Right ventricle myocardium inferior (tissue), 1 donor: ENCODE measurements around the gene CCSER2. TPM values are rescaled to one million over a fixed set of nuclear protein-coding genes. Genes with fewer than 3 reads are reported as not detected.
"Not testable (repeated sequence)": the region's sequence is repeated elsewhere in the genome, so short reads cannot be mapped to it uniquely, and the experiment has no call there.

Source experiments
- ATAC-seq: fragments of 200-7000 bp; cut with Tn5 transposase; one replicate; pipeline ENCODE4 v1.9.1; 2020; ENCODE audit warnings: mild to moderate bottlenecking, moderate library complexity
- DNase-seq: peaks from one replicate; pipeline ENCODE4 v3.0.0; 2021; ENCODE audit errors: missing footprints
- intact Hi-C: fragments of 100-400 bp; cut with DNase I; formaldehyde crosslinking; loops from one replicate; pipeline ENCODE4 v1.11.0; 2022
- total RNA-seq: library from RNA; stranded (reverse); fragmentation: NEBNext Ultra II Directional; extraction: Animal tissue kit (Norgen Biotek cat#: 25700); gene quantifications from one replicate; pipeline ENCODE4 v1.2.1, GENCODE V29; 2021
- donor health status: DM: no; HTN: yes; CAD: no; lungs with severe emphysema.

Gene CCSER2
- total RNA-seq, 1 donor from 2014 or later, result 163 TPM

DNA sequence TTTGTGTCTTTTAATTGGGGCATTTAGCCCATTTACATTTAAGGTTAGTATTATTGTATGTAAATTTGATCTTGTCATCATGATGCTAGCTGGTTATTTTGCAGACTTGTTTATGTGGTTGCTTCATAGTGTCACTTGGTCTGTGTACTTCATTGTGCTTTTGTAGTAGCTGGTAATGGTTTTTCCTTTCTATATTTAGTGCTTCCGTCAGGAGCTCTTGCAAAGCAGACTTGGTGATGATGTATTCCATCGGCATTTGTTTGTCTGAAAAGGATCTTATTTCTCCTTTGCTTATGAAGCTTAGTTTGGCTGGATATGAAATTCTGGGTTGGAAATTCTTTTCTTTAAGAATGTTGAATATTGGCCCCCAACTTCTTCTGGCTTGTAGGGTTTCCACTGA, 85.7 kb downstream of the CCSER2 start:
- ATAC-seq, DNase-seq, intact Hi-C loops: not testable (repeated sequence)

DNA sequence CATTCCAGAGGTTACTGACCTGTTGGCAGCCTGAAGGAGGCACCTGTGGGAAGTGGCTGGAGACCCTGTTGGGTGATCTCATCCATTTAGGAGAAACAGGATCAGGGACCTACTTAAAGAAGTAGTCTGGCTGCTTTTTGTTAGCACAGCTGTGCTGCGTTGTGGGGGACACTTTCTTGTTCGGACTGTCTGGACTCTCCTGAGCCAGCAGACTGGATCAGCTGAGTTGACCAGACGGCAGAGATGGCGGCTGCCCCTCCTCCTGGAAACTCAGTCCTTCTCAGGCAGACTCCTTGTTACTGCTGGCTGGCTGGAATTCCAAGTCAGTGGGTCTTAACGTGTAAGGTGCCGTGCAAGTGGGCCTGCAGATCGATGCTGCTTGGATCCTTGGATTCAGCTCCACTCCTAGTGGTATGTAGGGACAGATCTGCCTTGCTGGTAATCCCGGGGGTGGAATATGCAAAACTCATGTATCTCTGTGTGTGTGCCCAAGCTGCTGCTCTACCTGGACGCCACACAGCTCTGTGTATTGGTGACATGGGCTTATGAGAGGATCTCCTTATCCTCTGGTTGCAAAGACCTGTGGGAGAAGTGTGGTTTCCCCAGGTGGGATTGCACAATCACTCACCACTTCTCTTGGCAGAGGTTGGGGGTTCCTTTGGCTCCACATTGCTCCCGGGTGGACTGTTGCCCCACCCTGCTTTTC, 87.3 kb downstream of the CCSER2 start:
- intact Hi-C loops, result no loop called here
- DNase-seq (no peak), ATAC-seq (peak; percentile 48)

DNA sequence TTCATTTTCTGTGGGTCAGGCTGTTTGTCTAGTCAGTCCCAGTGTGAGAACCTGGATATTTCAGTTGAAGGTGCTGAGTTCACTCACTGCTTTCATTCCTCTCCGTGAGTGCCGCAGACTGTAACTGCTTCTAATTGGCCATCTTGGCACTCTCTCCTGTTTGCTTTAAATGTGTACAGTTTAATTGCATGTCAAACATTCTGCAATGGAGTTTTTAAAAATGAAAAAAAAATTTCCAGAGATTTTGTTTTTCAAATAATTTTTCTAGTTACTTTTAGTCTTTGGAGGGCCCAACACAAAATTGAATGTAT, 87.8 kb downstream of the CCSER2 start:
- ATAC-seq, result no peak
- DNase-seq, result no peak
- intact Hi-C loops, result no loop called here

DNA sequence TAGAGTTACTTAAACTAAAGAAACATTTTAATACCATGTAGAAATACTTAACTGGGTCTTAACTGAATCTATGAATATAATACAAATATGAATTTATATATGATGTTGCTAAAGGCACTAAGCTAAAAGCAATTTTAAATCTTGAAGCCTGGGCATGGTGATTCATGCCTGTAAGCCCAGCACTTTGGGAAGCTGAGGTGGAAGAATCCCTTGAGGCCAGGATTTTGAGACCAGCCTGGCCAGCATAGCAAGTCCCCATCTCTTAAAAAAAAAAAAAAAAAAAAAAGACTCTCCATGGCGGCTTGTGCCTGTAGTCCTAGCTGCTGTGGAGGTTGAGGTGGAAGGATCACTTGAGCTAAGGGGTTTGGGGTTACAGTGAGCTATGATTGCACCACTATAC, 95.3 kb downstream of the CCSER2 start:
- intact Hi-C loops, result no loop called here
- DNase-seq, result no peak
- ATAC-seq, result no peak

GRCh38 chr10:84424731-84425167, 96.4 kb downstream of the CCSER2 start:
- intact Hi-C loops, result no loop called here
- ATAC-seq, result peak; percentile 99
- DNase-seq, result peak; percentile 87

DNA sequence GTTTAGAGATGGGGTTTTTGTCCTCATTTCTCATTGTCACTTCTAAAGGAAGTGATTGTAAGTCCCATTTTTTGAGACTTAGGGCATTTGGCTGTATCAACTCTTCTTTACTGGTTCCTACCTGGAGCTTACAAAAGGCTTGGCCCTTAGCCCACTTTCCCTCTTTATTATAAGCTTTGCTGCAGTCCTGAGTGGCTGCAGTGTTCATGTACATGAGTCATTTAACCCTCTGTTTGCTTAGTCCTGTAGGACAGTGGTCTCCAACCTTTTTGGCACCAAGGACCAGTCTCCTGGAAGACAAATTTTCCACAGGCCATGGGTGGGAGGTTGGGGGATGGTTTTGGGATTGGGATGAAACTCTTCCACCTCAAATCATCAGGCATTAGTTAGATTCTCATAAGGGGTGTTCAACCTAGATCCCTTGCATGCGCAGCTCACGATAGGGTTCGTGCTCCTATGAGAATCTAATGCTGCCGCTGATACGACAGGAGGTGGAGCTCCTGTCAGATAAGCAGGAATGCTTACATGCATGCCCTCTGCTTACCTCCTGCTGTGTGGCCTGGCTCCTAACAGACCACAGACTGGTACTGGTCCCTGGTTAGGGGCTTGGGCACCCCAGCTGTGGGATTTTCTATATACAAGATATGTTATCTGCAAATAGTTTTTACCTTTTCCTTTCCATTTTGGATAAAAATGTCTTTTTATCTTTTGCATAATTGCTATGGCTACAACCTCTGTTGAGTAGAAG, 99.7 kb downstream of the CCSER2 start:
- no peak for ATAC-seq
- peak; percentile 61 for DNase-seq
- intact Hi-C loops, result no loop called here

DNA sequence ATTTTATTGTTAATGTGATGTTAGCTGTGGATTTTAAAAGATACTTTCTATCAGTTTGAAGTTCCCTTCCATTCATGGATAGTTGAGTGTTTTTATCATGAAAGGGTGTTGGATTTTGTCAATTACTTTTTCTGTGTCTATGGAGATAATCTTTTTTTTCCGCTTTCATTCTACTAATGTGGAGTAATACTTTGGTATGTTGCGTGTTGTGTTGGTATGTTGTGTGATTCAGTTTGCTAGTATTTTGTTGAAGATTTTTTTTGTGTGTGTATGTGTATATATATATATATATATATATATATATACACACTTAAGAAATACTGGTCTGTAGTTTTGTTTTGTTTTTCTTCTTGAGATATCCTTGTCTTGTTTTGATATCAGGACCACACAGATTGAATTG, 100.3 kb downstream of the CCSER2 start:
- DNase-seq (no peak), ATAC-seq (no peak)
- intact Hi-C loops, result no loop called here

GRCh38 chr10:84429926-84430520, 101.6 kb downstream of the CCSER2 start:
- ATAC-seq, result peak; percentile 52
- peak; percentile 67 for DNase-seq
- intact Hi-C loops, result no loop called here

GRCh38 chr10:84432891-84433290, 104.5 kb downstream of the CCSER2 start:
- no peak for DNase-seq
- intact Hi-C loops, result no loop called here

GRCh38 chr10:84440781-84441180, 112.4 kb downstream of the CCSER2 start:
- intact Hi-C loops, result no loop called here
- ATAC-seq, result no peak
- DNase-seq, result no peak

More at GRCh38 chr10:84432891-84433290, 104.5 kb downstream of the CCSER2 start:
- no peak for ATAC-seq

DNA sequence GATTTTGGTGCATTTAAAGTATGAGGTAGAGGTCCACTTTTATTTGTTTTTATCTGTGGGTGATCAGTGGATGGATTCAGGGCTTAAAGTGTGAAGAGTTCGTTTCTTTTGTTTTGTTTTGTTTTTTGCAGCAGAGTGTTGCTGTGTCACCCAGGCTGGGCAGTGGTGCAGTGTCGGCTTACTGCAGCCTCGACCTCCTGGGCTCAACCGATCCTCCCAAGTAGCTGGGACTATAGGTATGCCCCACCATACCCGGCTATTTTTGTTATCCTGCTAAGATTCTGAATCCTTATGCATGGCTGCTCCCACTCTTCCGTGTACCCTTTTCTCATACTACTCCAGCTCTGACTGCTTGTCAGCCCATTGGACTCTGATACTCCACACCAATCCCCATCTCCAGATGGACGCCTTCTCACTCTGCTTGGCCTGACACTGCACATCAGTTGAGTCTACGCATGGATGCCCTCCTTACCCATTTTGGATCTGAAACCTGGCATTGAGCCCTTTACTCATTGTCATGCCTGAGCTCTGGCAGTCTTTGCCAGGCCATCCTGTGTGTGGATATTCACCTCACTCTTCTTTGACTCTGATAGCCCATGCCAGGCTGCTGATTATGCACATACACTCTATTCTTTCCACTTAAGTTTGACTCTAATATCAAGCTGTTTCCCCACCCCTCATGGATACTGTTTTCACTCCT, 119.5 kb downstream of the CCSER2 start:
- intact Hi-C loops, result no loop called here
- ATAC-seq, result peak; percentile 89

DNA sequence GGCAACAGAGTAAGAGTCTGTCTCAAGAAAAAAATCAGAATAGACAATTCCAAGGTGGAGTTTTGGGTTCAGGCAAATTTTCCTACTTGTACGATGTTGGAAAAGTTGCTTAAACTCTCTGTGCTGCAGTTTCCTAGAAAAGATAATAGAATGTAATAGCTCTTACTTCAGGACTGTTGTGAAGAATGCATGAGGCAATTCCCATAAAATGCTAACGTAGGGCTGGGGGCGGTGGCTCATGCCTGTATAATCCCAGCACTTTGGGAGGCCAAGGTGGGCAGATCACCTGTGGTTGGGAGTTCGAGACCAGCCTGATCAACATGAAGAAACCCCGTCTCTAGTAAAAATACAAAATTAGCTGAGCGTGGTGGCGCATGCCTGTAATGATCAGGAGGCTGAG, 121.0 kb downstream of the CCSER2 start:
- intact Hi-C loops, ATAC-seq, DNase-seq: not testable (repeated sequence)

More for the DNA sequence above, 119.5 kb downstream of the CCSER2 start:
- DNase-seq, result no peak

- intact Hi-C loops, result no loop called here
- DNase-seq (no peak), ATAC-seq (no peak)
These were observed 123.6 kb downstream of the CCSER2 start for GRCh38 chr10:84452003-84452402.

DNA sequence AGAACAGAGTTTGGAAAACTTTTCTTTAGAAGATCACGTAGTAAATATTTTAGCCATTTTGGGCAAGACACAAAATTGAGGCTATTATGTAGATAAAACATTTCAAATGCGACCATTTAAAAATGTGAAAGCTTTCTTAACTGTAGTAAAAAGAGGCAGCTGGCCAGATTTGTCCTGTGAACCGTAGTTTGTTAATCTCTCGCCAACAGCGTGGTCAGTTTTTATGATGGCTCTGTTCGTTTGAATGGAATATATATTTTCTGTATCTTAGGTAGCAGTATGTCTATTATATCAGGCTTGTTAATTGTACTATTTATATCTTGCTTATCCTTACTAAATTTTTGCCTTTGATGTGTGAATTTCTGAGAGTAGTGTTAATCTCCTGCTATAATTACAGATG, 124.9 kb downstream of the CCSER2 start:
- intact Hi-C loops, result no loop called here
- no peak for DNase-seq
- ATAC-seq, result no peak

GRCh38 chr10:84456126-84456525, 127.7 kb downstream of the CCSER2 start:
- intact Hi-C loops, result no loop called here
- DNase-seq, result no peak
- no peak for ATAC-seq

DNA sequence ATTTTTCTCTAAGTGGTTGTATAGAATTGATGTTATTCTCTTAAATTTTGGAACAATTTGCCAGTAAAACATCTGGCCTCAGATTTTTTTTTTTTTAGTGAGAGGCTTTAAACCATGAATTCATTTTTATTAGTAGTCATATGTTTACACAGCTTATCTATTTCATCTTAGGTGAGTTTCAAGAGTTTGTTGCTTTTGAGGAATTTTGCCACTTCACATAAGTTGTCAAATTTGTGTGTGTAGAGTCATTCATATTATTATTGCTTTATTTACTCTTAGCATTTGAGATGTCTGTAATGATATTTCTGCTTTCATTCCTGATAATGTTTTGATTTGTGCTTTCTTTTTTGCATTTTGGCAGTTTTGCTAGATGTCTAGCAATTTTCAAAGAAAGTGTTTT, 132.1 kb downstream of the CCSER2 start:
- ATAC-seq, result no peak
- intact Hi-C loops, result no loop called here

DNA sequence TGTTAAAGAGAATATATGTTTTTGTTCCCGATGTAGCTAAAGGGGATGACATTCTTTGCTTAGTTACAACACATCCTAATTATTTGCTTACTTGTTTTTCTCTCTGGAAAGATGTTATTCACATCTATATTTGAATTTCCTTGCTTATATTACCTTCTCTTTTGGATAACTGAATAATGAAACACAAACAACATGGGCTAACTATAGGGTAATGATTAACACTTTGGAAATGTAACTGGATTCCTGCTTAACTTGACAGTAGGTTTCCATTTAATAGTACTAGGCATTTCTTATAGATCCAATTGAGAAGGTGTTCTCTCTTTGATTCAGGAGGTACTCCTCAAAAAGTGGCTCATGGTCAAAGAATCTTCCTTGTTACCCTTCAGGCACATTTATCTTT, 141.1 kb downstream of the CCSER2 start:
- intact Hi-C loops, result no loop called here
- no peak for DNase-seq
- ATAC-seq, result no peak

More for the DNA sequence above, 132.1 kb downstream of the CCSER2 start:
- DNase-seq, result no peak

DNA sequence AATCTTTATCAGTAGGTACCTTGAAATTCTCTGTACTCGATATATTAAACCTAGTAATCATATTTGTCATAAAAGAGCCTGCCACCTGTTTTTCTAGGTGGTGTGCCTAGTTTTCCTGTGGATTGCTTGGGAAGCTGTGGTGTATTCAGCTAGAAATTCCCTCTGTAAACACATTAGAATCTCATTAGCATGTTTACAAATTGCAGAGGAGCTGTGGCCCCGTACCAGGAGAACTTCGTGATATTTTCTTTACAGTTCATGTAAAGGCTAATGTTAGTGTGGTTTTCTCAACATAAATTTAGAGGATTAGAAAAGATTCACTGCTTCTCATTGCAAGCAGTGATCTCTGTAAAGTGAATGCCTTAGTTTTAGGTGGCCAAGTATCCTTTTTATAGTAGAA, 144.7 kb downstream of the CCSER2 start:
- ATAC-seq, result no peak
- intact Hi-C loops, result no loop called here
- no peak for DNase-seq

DNA sequence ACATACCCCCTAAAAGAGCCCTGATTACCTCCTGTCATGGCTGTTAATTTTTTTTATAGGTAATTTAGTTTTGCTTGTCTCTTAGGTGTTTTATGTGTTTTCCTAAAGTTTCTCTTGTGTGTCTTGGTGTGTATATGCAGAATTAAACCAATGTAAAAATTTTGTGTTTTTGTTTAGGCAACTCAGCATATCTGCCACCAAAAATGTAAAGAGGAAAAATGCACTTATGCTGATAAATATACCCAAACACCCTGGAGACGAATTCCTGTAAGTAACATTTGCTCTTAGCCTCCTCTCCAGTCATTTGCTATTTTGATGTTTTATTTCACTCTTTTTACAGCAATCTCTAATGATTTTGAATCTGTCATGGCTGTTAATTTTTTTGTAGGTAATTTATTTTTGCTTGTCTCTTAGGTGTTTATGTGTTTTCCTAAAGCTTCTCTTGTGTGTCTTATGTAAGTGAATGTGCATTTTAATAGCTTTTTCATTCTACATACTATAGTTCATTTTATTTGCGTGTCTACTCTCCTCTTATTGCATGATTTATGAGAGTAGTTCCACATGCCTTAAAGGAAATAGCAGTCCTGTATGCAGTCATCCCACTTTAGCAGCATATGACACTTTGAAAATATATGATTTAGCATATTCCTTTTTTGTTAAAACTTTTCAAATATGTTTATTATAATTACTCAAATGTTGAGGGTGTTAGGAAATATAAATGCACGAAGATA, 149.2 kb downstream of the CCSER2 start:
- intact Hi-C loops, result no loop called here
- ATAC-seq (no peak), DNase-seq (no peak)
